Epithelial cell of esophagus (primary cell): ENCODE results near the gene ERCC5.
A peak's percentile ranks its signal among the peaks of the same experiment; 100 is the strongest.

Experiments
- DNase-seq: peaks from one replicate; pipeline ENCODE4 v3.0.0; 2010; ENCODE audit warnings: low read depth
- H3K4me3 ChIP-seq: 2 replicates; pipeline ENCODE4 v1.5.1; 2011; ENCODE audit warnings: mild to moderate bottlenecking, low read length, control low read depth
- TF ChIP-seq, protein P1 (sequence below): IDR thresholded peaks from 2 replicates; pipeline ENCODE4 v1.5.1; 2011; ENCODE audit warnings: low read depth, mild to moderate bottlenecking, low read length, control low read depth, inconsistent platforms; ENCODE audit not compliant: insufficient read depth; ENCODE audit errors: missing control alignments

Gene ERCC5

DNA sequence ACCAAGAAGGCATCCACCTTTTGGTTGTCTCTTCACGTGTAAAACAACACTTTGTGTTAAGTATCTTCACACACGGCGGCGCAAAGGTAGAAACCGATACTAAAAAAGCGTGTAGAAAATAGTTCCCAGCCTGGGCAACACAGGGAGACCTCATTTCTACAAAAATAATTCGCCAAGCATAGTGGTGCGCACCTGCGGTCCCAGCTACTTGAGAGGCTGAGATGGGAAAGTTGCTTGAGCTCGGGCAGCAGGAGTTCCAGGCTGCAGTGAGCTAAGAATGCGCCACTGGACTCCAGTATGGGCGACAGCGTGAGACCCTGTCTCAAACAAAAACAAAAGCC lies 573 bp upstream of the ERCC5 start:
- DNase-seq = no peak
- peak overlapping the region; percentile 89 for H3K4me3 ChIP-seq
- TF ChIP-seq, protein P1, sequence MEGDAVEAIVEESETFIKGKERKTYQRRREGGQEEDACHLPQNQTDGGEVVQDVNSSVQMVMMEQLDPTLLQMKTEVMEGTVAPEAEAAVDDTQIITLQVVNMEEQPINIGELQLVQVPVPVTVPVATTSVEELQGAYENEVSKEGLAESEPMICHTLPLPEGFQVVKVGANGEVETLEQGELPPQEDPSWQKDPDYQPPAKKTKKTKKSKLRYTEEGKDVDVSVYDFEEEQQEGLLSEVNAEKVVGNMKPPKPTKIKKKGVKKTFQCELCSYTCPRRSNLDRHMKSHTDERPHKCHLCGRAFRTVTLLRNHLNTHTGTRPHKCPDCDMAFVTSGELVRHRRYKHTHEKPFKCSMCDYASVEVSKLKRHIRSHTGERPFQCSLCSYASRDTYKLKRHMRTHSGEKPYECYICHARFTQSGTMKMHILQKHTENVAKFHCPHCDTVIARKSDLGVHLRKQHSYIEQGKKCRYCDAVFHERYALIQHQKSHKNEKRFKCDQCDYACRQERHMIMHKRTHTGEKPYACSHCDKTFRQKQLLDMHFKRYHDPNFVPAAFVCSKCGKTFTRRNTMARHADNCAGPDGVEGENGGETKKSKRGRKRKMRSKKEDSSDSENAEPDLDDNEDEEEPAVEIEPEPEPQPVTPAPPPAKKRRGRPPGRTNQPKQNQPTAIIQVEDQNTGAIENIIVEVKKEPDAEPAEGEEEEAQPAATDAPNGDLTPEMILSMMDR = no peak

DNA sequence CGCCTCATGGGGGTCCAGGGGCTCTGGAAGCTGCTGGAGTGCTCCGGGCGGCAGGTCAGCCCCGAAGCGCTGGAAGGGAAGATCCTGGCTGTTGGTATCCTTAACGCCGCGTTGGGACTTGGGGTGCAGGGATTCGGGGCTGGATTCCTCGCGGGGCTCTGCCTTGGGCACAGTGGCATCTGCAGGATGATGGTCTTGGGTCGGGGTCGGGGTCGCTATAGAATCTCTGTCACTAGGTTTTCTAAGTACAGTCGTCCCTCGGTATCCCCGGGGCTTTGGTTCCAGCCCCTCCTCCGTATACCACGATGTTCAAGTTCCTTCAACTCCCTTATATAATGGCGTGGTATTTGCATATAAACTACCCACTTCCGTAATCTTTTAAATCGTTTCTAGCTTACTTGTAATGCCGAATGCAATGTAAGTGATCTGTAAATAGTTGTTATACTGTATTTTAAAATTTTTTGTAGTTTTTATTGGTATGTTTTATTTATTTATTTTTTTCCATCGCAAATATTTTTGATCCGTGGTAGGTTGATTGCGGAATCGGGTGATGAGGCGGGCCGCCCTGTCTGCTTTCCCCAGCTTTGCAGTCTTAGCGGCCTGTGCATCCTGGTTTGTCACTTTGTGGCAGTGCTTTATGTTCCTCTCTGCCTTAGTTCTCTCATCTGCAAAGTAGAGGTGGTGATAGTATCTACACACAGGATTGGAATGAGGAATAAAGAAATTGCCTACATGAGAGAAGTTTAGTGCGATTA lies 606 bp downstream of the ERCC5 start:
- TF ChIP-seq, protein P1 = no peak
- peak; percentile 59 for DNase-seq
- peak overlapping the region; percentile 89 for H3K4me3 ChIP-seq

DNA sequence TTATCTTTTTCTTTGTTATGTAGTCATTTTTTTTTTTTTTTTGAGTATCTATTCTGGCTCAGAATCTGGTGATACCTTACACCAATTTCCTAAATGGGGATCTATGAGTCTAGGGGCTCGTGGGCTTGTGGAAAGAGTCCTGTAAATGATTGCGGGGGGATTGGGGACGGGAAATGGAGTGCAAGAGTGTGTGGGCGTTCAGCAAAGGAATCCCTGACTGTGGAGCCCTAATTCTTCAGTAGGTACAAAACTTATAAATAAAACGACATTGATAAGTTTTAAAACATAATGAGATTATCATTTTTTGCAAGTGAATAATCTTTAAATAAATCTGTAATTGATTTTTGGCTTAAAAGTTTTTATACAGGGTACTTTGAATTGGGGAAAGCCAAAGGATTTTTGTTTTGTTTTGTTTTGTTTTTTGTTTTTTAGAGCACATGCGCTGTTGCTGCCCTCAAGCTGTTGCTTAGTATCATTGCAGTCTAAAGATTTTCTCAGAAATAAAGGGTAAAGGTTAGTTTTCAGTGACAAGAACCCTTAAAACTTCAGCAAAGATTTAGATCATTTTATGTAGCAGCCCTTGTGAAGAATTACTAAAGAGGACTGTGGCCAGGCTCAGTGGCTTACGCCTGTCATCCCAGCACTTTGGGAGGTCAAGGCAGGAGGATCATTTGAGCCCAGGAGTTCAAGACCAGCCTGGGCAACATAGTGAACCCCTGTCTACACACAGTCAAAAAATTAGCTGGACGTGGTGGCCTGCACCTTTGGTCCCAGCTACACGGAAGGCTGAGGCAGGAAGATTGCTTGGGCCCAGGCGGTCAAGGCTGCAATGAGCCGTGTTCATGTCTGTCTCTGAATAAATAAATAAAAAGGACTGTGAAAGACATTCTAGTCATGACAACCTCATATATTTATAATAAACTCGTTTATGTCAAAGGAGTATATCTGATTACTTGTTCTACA lies 1.7 kb downstream of the ERCC5 start:
- peak; percentile 51 for DNase-seq
- peak overlapping the region; percentile 89 for H3K4me3 ChIP-seq
- TF ChIP-seq, protein P1 = peak; percentile 73

DNA sequence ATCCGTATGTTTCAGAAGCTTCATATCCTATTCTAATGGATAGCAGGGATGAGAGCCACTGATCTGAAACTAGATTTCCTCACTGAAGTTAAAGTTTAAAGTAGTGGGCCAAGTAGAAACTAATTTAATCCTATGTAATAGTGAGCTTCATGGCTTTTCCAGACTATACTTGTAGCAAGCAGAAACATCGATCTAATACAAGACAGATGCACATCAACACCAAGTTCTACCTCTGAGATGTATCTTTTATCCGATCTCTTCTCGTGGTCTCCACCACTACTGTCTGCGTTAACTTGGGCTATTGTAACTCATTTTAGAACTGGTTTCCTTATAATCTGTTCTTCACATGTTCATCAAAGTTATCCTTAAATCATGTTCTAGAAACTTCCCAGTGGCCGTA lies 3.1 kb downstream of the ERCC5 start:
- TF ChIP-seq, protein P1 = no peak
- no peak overlapping the region for H3K4me3 ChIP-seq
- DNase-seq = no peak

DNA sequence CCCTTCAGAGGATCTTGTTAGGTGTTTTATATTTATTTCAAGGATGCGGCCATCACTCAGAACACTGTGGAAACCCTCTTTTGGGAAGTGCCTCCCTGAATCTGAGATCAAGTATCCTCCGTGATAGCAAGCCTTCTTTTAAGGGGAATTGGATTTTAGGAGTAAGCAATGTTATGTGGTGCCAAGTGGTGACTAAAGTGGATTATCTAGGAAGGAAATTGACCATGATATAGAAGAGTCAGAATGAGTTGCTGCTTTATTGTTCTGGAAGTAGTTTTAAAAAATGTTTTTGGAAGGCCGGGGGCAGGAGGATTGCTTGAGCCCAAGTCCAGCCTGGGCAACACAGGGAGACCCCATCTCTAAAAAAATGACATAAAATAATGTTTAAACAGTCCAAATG lies 6.7 kb downstream of the ERCC5 start:
- DNase-seq = no peak
- H3K4me3 ChIP-seq = no peak overlapping the region
- TF ChIP-seq, protein P1 = no peak

DNA sequence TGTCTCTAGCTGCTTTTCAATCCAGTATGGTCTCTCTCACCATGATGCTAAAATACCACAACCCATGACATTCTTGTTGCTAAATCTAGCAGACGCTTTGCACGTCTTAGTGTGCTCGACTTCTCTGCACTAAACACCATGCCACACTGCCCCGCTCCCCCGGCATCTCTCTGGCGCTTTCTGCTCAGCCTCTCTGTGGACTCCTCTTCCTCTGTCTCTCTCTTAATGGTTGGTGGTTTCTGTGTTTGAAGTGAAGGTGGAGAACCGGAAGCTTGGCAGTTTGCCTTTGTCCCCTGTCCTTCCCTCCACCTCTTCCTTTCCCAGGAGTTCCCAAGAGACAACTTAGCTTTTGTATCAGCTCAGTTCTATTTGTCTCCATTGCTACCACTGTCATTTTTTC lies 8.8 kb downstream of the ERCC5 start:
- TF ChIP-seq, protein P1 = no peak
- H3K4me3 ChIP-seq = no peak overlapping the region
- no peak for DNase-seq
